WTC11 (cell line): ENCODE measurements around the gene NAPB. TPM values are rescaled to one million over a fixed set of nuclear protein-coding genes. Genes with fewer than 3 reads are reported as not detected.

Experiments
- ATAC-seq: fragments of 200-7000 bp; cut with Tn5 transposase; 2 replicates; pipeline ENCODE4 v1.10.0; 2021; ENCODE audit warnings: mild to moderate bottlenecking, moderate library complexity
- CTCF ChIA-PET: fragments of 300-600 bp; sonication (Branson Sonifier 250); formaldehyde crosslinking; loops from one replicate; lab custom pipeline; 2021; ENCODE audit warnings: antibody characterized with exemption; lab: Charles Lee
- POLR2A ChIA-PET: fragments of 350-600 bp; sonication (Branson Sonifier 250); formaldehyde crosslinking; loops from one replicate; lab custom pipeline; 2021; ENCODE audit warnings: antibody characterized with exemption; lab: Charles Lee
- DNase-seq: peaks from one replicate; pipeline ENCODE4 v3.0.0; 2021; ENCODE audit warnings: low spot score
- H3K27ac Mint-ChIP-seq: 2 replicates; pipeline ENCODE4 v1.8.0; 2021; ENCODE audit warnings: mixed read lengths
- H3K27me3 Mint-ChIP-seq: 2 replicates; pipeline ENCODE4 v1.8.0; 2021; ENCODE audit warnings: low read depth, mild to moderate bottlenecking, moderate library complexity, mixed read lengths
- H3K36me3 Mint-ChIP-seq: 2 replicates; pipeline ENCODE4 v1.8.0; 2021; ENCODE audit warnings: mixed read lengths
- H3K4me1 Mint-ChIP-seq: 2 replicates; pipeline ENCODE4 v1.8.0; 2022; ENCODE audit warnings: mixed read lengths
- H3K4me3 Mint-ChIP-seq: 2 replicates; pipeline ENCODE4 v1.8.0; 2021; ENCODE audit warnings: mild to moderate bottlenecking, moderate library complexity, mixed read lengths
- H3K9me3 Mint-ChIP-seq: 2 replicates; pipeline ENCODE4 v1.8.0; 2021; ENCODE audit warnings: mixed read lengths
- ATF1 ChIP-seq: sonication (generic); formaldehyde crosslinking; IDR thresholded peaks from 2 replicates; pipeline ENCODE4 v1.8.1; 2023; ENCODE audit warnings: mild to moderate bottlenecking, moderate library complexity, missing genetic modification reagents
- ATF2 ChIP-seq: sonication (generic); formaldehyde crosslinking; IDR thresholded peaks from 2 replicates; pipeline ENCODE4 v1.8.1; 2022; ENCODE audit warnings: low read depth, missing genetic modification reagents, borderline replicate concordance
- ATF6 ChIP-seq: sonication (generic); formaldehyde crosslinking; IDR thresholded peaks from 2 replicates; pipeline ENCODE4 v1.8.1; 2023; ENCODE audit warnings: mild to moderate bottlenecking, missing genetic modification reagents
- GRHL2 ChIP-seq: fragments of 250-450 bp; sonication (Bioruptor Pico); IDR thresholded peaks from 2 replicates; pipeline ENCODE4 v1.8.0; 2022; ENCODE audit warnings: mild to moderate bottlenecking, moderate library complexity; ENCODE audit not compliant: insufficient replicate concordance, severe bottlenecking
- GTF2I ChIP-seq: fragments of 250-450 bp; sonication (Bioruptor Pico); conservative IDR thresholded peaks from 2 replicates; pipeline ENCODE4 v1.4.0; 2021; ENCODE audit warnings: mild to moderate bottlenecking
- MAX ChIP-seq: sonication (generic); formaldehyde crosslinking; IDR thresholded peaks from 2 replicates; pipeline ENCODE4 v1.8.0; 2022; ENCODE audit warnings: mild to moderate bottlenecking, missing genetic modification reagents
- NFE2L1 ChIP-seq: sonication (generic); formaldehyde crosslinking; IDR thresholded peaks from 2 replicates; pipeline ENCODE4 v1.8.1; 2023; ENCODE audit warnings: missing genetic modification reagents
- RELA ChIP-seq: sonication (generic); formaldehyde crosslinking; IDR thresholded peaks from 2 replicates; pipeline ENCODE4 v1.8.1; 2022; ENCODE audit warnings: missing genetic modification reagents, mild to moderate bottlenecking, borderline replicate concordance
- RORB ChIP-seq: fragments of 250-450 bp; sonication (Bioruptor Pico); IDR thresholded peaks from 2 replicates; pipeline ENCODE4 v1.9.0; 2021; ENCODE audit warnings: mild to moderate bottlenecking
- SP1 ChIP-seq: sonication (generic); formaldehyde crosslinking; conservative IDR thresholded peaks from 2 replicates; pipeline ENCODE4 v1.8.1; 2022; ENCODE audit warnings: missing genetic modification reagents
- total RNA-seq: library from RNA; stranded (reverse); gene quantifications from 3 replicates; pipeline ENCODE4 v1.2.3, GENCODE V29; 2021
- TF ChIP-seq, protein P1 (sequence below): fragments of 250-450 bp; sonication (Bioruptor Pico); conservative IDR thresholded peaks from 2 replicates; pipeline ENCODE4 v1.9.0; 2021; ENCODE audit warnings: mild to moderate bottlenecking
- TF ChIP-seq, protein P2 (sequence below): sonication (generic); formaldehyde crosslinking; IDR thresholded peaks from 2 replicates; pipeline ENCODE4 v1.8.1; 2022; ENCODE audit warnings: mild to moderate bottlenecking, moderate library complexity, missing genetic modification reagents
- TF ChIP-seq, protein P3 (sequence below): sonication (generic); formaldehyde crosslinking; IDR thresholded peaks from 2 replicates; pipeline ENCODE4 v1.8.1; 2023; ENCODE audit warnings: mild to moderate bottlenecking, missing genetic modification reagents
- TF ChIP-seq, protein P4 (sequence below): fragments of 250-450 bp; sonication (Bioruptor Pico); IDR thresholded peaks from 2 replicates; pipeline ENCODE4 v1.8.0; 2021; ENCODE audit warnings: mild to moderate bottlenecking
- TF ChIP-seq, protein P5 (sequence below): fragments of 250-450 bp; sonication (Bioruptor Pico); IDR thresholded peaks from 2 replicates; pipeline ENCODE4 v1.9.0; 2021; ENCODE audit warnings: mild to moderate bottlenecking

Gene NAPB
- total RNA-seq, 1 experiment from 2014 or later, result 12.9 TPM

GRCh38 chr20:23410916-23411695, 10.2 kb downstream of the NAPB start (continued):
- TF ChIP-seq RELA (no peak), GTF2I (CRISPR knock-in tag) (no peak)

DNA sequence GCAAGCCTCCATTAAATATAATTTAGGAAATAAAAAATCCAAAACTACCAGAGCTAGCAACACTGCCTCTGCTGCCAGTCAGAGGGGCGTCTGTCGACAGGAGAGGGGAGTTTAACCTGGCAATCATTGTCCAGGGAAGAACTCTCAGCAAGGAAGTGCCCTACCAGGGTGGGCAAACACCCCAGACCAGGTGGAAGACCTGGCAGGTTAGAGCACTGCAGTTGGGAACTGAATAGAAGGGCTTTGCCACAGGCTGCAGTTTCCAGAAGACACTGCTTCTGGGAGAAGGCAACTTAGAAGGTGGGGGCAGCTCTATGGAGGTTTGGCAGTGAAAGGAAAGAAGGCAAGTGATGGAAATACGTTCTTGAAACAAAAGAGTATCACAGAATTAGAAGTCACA, 11.5 kb downstream of the NAPB start:
- ChIA-PET POLR2A (no interaction called here), CTCF (no interaction called here)
- DNase-seq, result no peak
- TF ChIP-seq SP1, result no peak
- no peak for TF ChIP-seq GTF2I (CRISPR knock-in tag)
- TF ChIP-seq ATF2 (CRISPR knock-in tag), result no peak
- no peak for TF ChIP-seq MAX
- TF ChIP-seq, protein P1, sequence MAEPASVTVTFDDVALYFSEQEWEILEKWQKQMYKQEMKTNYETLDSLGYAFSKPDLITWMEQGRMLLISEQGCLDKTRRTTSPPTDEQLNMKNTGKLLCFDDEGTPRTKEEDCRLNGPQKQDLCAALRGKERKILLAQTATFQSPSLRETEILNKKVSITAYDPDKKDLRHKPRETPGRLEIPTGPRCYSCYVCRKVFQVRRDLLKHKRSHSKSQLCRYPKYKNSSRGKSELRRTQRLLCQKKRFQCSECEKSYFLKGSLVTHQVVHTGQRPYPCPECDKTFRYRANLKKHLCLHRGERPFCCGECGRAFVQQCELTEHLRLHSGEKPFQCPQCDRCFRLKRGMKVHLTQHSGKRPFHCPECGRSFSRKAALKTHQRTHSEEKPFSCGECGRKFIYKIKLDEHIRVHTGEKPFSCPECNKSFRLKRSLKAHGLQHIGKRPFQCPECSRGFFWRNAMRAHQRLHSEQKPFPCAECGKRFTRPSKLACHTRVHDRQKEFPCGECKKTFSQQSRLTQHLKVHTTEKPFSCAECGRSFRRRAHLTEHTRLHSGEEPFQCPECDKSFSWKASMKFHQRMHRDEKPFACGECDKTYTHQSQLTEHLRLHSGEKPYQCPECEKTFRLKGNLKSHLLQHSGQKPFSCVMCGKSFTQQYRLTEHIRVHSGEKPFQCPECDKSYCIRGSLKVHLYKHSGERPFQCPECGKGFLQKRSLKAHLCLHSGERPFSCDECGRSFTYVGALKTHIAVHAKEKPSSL (CRISPR knock-in tag), result no peak
- TF ChIP-seq, protein P2, sequence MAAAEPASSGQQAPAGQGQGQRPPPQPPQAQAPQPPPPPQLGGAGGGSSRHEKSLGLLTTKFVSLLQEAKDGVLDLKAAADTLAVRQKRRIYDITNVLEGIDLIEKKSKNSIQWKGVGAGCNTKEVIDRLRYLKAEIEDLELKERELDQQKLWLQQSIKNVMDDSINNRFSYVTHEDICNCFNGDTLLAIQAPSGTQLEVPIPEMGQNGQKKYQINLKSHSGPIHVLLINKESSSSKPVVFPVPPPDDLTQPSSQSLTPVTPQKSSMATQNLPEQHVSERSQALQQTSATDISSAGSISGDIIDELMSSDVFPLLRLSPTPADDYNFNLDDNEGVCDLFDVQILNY (CRISPR knock-in tag), result no peak
- no peak for TF ChIP-seq RORB (CRISPR knock-in tag)
- TF ChIP-seq, protein P3, sequence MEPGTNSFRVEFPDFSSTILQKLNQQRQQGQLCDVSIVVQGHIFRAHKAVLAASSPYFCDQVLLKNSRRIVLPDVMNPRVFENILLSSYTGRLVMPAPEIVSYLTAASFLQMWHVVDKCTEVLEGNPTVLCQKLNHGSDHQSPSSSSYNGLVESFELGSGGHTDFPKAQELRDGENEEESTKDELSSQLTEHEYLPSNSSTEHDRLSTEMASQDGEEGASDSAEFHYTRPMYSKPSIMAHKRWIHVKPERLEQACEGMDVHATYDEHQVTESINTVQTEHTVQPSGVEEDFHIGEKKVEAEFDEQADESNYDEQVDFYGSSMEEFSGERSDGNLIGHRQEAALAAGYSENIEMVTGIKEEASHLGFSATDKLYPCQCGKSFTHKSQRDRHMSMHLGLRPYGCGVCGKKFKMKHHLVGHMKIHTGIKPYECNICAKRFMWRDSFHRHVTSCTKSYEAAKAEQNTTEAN, result no peak
- TF ChIP-seq, protein P4, sequence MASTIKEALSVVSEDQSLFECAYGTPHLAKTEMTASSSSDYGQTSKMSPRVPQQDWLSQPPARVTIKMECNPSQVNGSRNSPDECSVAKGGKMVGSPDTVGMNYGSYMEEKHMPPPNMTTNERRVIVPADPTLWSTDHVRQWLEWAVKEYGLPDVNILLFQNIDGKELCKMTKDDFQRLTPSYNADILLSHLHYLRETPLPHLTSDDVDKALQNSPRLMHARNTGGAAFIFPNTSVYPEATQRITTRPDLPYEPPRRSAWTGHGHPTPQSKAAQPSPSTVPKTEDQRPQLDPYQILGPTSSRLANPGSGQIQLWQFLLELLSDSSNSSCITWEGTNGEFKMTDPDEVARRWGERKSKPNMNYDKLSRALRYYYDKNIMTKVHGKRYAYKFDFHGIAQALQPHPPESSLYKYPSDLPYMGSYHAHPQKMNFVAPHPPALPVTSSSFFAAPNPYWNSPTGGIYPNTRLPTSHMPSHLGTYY (CRISPR knock-in tag), result no peak
- TF ChIP-seq GRHL2 (CRISPR knock-in tag), result no peak
- TF ChIP-seq ATF1 (CRISPR knock-in tag), result no peak
- TF ChIP-seq ATF6 (CRISPR knock-in tag), result no peak
- TF ChIP-seq, protein P5, sequence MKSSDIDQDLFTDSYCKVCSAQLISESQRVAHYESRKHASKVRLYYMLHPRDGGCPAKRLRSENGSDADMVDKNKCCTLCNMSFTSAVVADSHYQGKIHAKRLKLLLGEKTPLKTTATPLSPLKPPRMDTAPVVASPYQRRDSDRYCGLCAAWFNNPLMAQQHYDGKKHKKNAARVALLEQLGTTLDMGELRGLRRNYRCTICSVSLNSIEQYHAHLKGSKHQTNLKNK (CRISPR knock-in tag), result no peak
- TF ChIP-seq NFE2L1 (CRISPR knock-in tag), result no peak
- Mint-ChIP-seq H3K36me3 (no peaks in the 10 kb centered on the region), H3K27ac (no peak overlapping the region), H3K4me1 (peaks cover 13% of the 10 kb centered on the region), H3K9me3 (no peaks in the 10 kb centered on the region), H3K4me3 (no peak overlapping the region), H3K27me3 (no peaks in the 10 kb centered on the region)
- ATAC-seq, result peak; percentile 60
